ENCODE results near the gene ASCL2. TPM values are rescaled to one million over a fixed set of nuclear protein-coding genes. Genes with fewer than 3 reads are reported as not detected.

The ASCL2 gene
- total RNA-seq, 1 donor = not detected

DNA sequence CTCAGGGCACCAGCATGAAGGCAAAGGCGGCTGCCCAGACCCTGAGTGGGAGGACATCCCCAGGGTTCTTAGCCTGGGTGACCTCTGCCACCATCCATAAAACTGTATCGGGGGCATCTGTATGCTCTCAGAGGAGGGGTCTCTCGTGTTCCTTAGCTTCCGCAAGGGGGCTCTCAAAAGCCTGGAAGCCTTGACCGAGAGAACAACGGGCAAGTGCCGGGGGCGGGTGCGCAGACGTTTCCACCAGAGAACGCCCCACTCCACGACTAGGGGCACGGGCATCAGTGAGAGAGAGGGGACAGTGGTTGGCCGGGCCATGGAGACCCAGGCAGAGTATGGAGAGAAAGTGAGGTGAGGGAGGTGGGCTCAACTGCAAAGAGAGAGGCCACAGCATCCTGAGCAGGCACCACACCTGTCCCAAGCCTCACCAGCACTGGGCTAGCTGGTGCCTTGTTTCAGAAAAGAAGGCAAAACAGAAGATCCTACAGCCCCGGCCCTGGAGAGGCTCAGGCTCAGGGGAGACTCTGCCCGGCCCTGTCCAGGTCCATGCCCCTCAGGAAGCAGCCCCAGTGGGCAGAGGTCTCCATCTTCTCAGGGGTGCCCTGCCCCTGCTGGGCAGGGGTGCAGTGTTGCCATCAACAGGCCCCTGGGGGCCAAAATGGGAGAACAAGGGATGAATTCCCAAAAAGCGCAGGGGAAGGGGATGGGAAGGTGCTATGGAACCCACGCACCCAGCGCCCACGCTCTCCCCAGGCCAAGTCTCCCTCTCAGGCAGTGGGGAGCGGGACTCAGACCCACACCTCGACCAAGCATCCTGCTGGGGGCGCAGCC is 37.3 kb upstream of the ASCL2 start:
- DNase-seq (ENCODE audit: low read depth) = no peak
- no peak for TF ChIP-seq CTCF (IDR thresholded peaks at IDR 0.05; ENCODE audit: insufficient read depth, low read depth, low read length)
- no peak overlapping the region for H3K4me3 ChIP-seq (ENCODE audit: low read depth, low read length)

DNA sequence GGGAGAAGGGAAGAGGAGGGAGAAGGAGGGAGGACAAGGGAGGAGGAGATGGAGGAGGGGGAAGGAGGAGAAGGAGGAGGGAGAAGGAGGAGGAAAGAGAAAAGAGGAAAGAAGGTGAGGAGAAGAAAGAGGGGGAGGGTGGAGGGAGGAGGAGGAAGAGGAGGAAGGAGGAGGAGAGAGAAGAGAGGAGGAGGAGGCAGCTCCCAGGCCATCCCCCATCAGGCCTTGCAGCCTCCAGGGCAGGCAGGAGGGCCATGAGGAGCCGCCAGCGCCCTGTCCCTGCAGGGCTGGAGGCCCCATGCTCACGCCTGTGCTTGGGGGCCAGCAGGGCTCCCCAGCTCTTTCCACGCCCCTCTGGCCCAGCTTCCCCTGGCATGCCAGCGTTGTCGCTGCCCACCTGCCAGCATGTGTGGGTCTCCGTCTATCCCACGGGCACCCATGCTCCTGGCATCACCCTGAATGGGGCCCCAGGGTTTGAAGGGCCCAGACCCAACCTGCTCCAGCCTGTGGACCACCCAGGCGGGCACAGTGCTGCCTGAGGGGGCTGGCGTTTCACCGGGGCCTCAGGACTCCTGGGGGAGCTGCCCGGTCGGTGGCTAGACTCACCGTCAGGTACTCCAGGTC is 36.6 kb upstream of the ASCL2 start:
- no peak overlapping the region for H3K4me3 ChIP-seq (ENCODE audit: low read depth, low read length)
- TF ChIP-seq CTCF (IDR thresholded peaks at IDR 0.05; ENCODE audit: insufficient read depth, low read depth, low read length) = no peak
- no peak for DNase-seq (ENCODE audit: low read depth)

GRCh38 chr11:2306452-2306823 is 36.0 kb upstream of the ASCL2 start:
- DNase-seq (ENCODE audit: low read depth) = peak; percentile 88
- peak overlapping the region; percentile 10 for H3K4me3 ChIP-seq (ENCODE audit: low read depth, low read length)
- no peak for TF ChIP-seq CTCF (IDR thresholded peaks at IDR 0.05; ENCODE audit: insufficient read depth, low read depth, low read length)

DNA sequence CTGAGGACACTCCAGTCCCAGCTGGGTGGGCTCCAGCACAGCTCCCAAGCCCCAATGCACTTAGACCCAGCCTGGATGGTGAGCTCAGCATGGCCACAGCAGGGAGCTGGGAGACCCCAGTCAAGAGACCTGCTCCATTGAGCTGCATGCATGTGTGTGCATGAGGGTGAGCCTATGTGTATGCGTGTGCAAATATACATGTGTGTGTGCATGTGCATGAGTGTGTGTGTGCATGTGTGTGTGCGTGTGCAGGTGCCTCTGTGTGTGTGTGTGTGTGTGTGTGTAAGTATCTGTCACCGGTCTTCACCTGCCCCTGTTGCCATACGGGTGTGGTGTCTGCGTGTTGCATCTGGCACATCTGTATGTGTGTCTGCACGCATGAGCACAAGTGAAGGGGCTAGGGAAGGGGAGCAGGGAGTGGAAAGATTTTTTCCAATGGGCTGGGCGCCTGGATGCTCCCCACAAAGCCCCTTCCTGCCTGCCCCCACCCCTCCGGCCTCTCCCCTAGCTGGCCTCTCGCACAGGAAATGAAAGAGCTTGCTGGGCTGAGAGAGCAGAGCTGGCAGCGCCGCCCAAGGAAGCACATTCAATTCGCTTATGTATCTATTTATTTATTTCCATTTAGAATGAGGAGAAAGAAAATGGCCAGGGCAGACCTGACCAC is 35.5 kb upstream of the ASCL2 start:
- DNase-seq (ENCODE audit: low read depth) = peak; percentile 48
- H3K4me3 ChIP-seq (ENCODE audit: low read depth, low read length) = peak overlapping the region; percentile 10
- no peak for TF ChIP-seq CTCF (IDR thresholded peaks at IDR 0.05; ENCODE audit: insufficient read depth, low read depth, low read length)

DNA sequence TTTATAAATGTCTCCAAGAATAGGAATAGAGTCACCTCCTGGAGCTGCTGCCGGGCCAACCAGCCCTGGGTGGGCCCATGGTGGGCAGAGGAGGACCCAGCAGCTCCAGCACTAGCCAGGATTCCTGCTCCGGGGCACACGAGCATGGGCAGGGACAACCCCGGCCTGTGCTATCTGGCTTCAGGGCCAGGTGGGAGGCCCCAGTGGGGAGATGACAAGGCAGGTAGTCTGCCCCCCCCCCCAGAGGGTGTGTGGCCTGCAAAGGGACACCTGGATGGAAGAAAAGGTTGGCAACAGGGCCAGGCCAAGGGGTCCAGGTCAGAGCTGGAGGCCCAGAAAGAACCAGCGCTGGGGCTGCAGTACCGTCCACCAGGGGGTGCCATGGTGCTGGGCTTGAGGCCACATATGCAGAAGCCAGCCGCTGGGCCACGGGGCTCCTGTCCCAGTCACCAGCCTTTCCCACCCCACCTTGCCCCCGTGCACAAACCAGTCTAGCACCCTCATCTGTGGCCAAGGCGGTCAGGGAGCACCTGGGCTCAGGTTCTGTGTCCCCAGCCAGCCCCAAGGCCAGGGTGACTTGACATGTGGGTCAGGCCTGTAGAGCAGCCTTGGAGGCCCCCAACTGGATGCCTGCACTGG is 34.9 kb upstream of the ASCL2 start:
- no peak overlapping the region for H3K4me3 ChIP-seq (ENCODE audit: low read depth, low read length)
- TF ChIP-seq CTCF (IDR thresholded peaks at IDR 0.05; ENCODE audit: insufficient read depth, low read depth, low read length) = peak; percentile 94
- peak; percentile 67 for DNase-seq (ENCODE audit: low read depth)

GRCh38 chr11:2304506-2305139 is 34.2 kb upstream of the ASCL2 start:
- DNase-seq (ENCODE audit: low read depth) = peak; percentile 23
- TF ChIP-seq CTCF (IDR thresholded peaks at IDR 0.05; ENCODE audit: insufficient read depth, low read depth, low read length) = no peak
- no peak overlapping the region for H3K4me3 ChIP-seq (ENCODE audit: low read depth, low read length)
